Keratinocyte (primary cell): Measurements from ENCODE around the gene CDKN3. TPM values are rescaled to one million over a fixed set of nuclear protein-coding genes. Genes with fewer than 3 reads are reported as not detected.

Experiments
- DNase-seq: peaks from one replicate; pipeline ENCODE4 v3.0.0-alpha.2; 2011; ENCODE audit warnings: low read depth, missing footprints, low spot score
- FAIRE-seq: peaks from 2 replicates; lab custom pipeline; 2011; peaks lifted over from hg19 to GRCh38; lab: Jason Lieb, UNC
- H2AFZ ChIP-seq: 2 replicates; pipeline ENCODE4 v1.6.0; 2012; ENCODE audit warnings: low read length, control low read depth, inconsistent platforms; ENCODE audit not compliant: control insufficient read depth
- H3K27ac ChIP-seq: 2 replicates; pipeline ENCODE4 v1.5.1; 2011; ENCODE audit warnings: low read length; ENCODE audit not compliant: control insufficient read depth, insufficient read depth
- H3K27me3 ChIP-seq: 3 replicates; pipeline ENCODE4 v1.6.0; 2011; ENCODE audit warnings: low read length; ENCODE audit not compliant: control insufficient read depth, insufficient read depth; ENCODE audit errors: extremely low read depth
- H3K36me3 ChIP-seq, 2 experiments: 2 replicates in 1 of 2; 3 replicates in 1 of 2; pipeline ENCODE4 v1.5.1; 2011; ENCODE audit warnings: low read length in 2 of 2, mild to moderate bottlenecking in 1 of 2; ENCODE audit not compliant: control insufficient read depth in 2 of 2, insufficient read depth in 2 of 2; ENCODE audit errors: extremely low read depth in 1 of 2
- H3K4me1 ChIP-seq: 3 replicates; pipeline ENCODE4 v1.5.1; 2011; ENCODE audit warnings: low read length; ENCODE audit not compliant: control insufficient read depth, insufficient read depth; ENCODE audit errors: extremely low read depth
- H3K4me2 ChIP-seq: 3 replicates; pipeline ENCODE4 v1.6.0; 2011; ENCODE audit warnings: low read depth, low read length; ENCODE audit not compliant: control insufficient read depth, insufficient read depth; ENCODE audit errors: extremely low read depth
- H3K4me3 ChIP-seq, 3 experiments: fragments of 200-600 bp in 1 of 3; sonication (generic) in 1 of 3; 2 replicates in 2 of 3; 3 replicates in 1 of 3; pipeline ENCODE4 v1.5.1; 2011 to 2016; ENCODE audit warnings: low read length in 3 of 3, mild to moderate bottlenecking in 3 of 3, control low read depth in 2 of 3, inconsistent platforms in 1 of 3, low read depth in 1 of 3, mixed read lengths in 1 of 3, mixed run types in 1 of 3, moderate library complexity in 1 of 3; ENCODE audit not compliant: control insufficient read depth in 2 of 3, insufficient read depth in 2 of 3; ENCODE audit errors: extremely low read depth in 1 of 3
- H3K79me2 ChIP-seq: 2 replicates; pipeline ENCODE4 v1.6.0; 2012; ENCODE audit warnings: low read length; ENCODE audit not compliant: control insufficient read depth, insufficient read depth
- H3K9ac ChIP-seq: 3 replicates; pipeline ENCODE4 v1.6.0; 2011; ENCODE audit warnings: low read length; ENCODE audit not compliant: control insufficient read depth, insufficient read depth; ENCODE audit errors: extremely low read depth
- H3K9me1 ChIP-seq: 3 replicates; pipeline ENCODE4 v1.6.0; 2011; ENCODE audit warnings: low read length; ENCODE audit not compliant: control insufficient read depth, insufficient read depth; ENCODE audit errors: extremely low read depth
- H3K9me3 ChIP-seq: 2 replicates; pipeline ENCODE4 v1.5.1; 2012; ENCODE audit warnings: low read depth, low read length; ENCODE audit not compliant: control insufficient read depth
- H4K20me1 ChIP-seq: 3 replicates; pipeline ENCODE4 v1.6.0; 2011; ENCODE audit warnings: low read length; ENCODE audit not compliant: control insufficient read depth, insufficient read depth; ENCODE audit errors: extremely low read depth
- EZH2 ChIP-seq: IDR thresholded peaks from one replicate; pipeline ENCODE4 v1.6.1; 2012; ENCODE audit warnings: inconsistent platforms, mild to moderate bottlenecking, low read length, moderate library complexity
- dilution Hi-C: fragments of 300-500 bp; cut with MboI; formaldehyde crosslinking; loops from one replicate; pipeline ENCODE4 v1.7.0; 2020; ENCODE audit warnings: low sequenced_read_pairs; ENCODE audit not compliant: extremely low pct_ligation_motif_present
- polyA plus RNA-seq, 5 experiments: library from polyadenylated mRNA; depleted of rRNA in 3 of 5; stranded (reverse) in 3 of 5; stranded (forward) in 1 of 5; unstranded in 1 of 5; fragments of >200 nt; gene quantifications; 1 replicate in 1 of 5; 2 replicates in 3 of 5; 3 replicates in 1 of 5; pipeline versions ENCODE4 v1.2.1 to v1.2.3, GENCODE V29; 2011 to 2012; ENCODE audit warnings: missing spikeins in 2 of 5, low read depth in 1 of 5, low replicate concordance in 1 of 5
- TF ChIP-seq, protein P1 (sequence below), 3 experiments: IDR thresholded peaks in 1 of 3; conservative IDR thresholded peaks in 1 of 3; optimal IDR thresholded peaks in 1 of 3; 2 replicates in 2 of 3; 3 replicates in 1 of 3; pipeline versions ENCODE3 to v1.5.1; 2011; ENCODE audit warnings: low read length in 3 of 3, mild to moderate bottlenecking in 3 of 3, moderate library complexity in 2 of 3, control low read depth in 1 of 3, inconsistent platforms in 1 of 3; ENCODE audit not compliant: insufficient read depth in 2 of 3; ENCODE audit errors: extremely low read depth in 1 of 3

The CDKN3 gene
- polyA plus RNA-seq, 1 donor (not counting 4 experiments of a cell fraction or from before 2014, with no cell fraction given) = 51.6 TPM

- Histone ChIP-seq H3K4me3 (no peak overlapping the region), H3K9ac (no peak overlapping the region), H2AFZ (no peak overlapping the region), H4K20me1 (no peaks in the 10 kb centered on the region), H3K4me1 (peaks cover 30% of the 10 kb centered on the region), H3K36me3 (peaks cover 0 to 3% of the 10 kb centered on the region in 2 experiments), H3K79me2 (peaks cover 20% of the 10 kb centered on the region), H3K9me3 (no peaks in the 10 kb centered on the region), H3K27me3 (no peaks in the 10 kb centered on the region), H3K9me1 (no peaks in the 10 kb centered on the region), H3K27ac (no peak overlapping the region), H3K4me2 (no peak overlapping the region)
- DNase-seq = no peak
- TF ChIP-seq, protein P1, sequence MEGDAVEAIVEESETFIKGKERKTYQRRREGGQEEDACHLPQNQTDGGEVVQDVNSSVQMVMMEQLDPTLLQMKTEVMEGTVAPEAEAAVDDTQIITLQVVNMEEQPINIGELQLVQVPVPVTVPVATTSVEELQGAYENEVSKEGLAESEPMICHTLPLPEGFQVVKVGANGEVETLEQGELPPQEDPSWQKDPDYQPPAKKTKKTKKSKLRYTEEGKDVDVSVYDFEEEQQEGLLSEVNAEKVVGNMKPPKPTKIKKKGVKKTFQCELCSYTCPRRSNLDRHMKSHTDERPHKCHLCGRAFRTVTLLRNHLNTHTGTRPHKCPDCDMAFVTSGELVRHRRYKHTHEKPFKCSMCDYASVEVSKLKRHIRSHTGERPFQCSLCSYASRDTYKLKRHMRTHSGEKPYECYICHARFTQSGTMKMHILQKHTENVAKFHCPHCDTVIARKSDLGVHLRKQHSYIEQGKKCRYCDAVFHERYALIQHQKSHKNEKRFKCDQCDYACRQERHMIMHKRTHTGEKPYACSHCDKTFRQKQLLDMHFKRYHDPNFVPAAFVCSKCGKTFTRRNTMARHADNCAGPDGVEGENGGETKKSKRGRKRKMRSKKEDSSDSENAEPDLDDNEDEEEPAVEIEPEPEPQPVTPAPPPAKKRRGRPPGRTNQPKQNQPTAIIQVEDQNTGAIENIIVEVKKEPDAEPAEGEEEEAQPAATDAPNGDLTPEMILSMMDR (optimal IDR thresholded peaks at IDR 0.05 in 1 of 3, IDR thresholded peaks at IDR 0.05 in 1 of 3, conservative IDR thresholded peaks at IDR 0.05 in 1 of 3; ENCODE audit: extremely low read depth in 1 of 3, insufficient read depth in 2 of 3, low read length in 3 of 3) = no peak
- no peak for TF ChIP-seq EZH2
- FAIRE-seq = no peak
- dilution Hi-C loops = no loop called here
Observed at GRCh38 chr14:54443981-54444380, 47.2 kb downstream of the CDKN3 start.

DNA sequence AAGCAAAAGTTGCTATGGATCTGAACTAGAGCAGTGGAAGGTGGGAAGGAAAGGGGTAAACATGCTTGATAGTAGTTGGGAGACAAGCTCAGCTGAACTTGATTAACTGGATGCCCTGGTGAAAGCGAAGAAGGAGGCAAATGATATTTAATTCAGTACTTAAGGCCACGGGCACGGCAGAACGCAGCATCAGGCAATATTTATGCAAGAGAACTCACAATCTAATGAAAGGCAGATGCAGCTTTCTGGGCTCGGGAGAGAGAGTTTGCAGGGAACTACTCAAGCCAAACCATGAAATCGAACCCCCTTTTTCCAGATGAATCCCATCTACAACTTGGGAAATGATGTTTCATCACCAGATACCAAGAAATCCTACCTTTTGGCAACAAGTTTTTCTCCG lies 47.9 kb downstream of the CDKN3 start:
- Histone ChIP-seq H4K20me1 (no peaks in the 10 kb centered on the region), H3K4me3 (no peak overlapping the region), H3K9me1 (no peaks in the 10 kb centered on the region), H3K36me3 (no peaks in the 10 kb centered on the region), H3K4me2 (no peak overlapping the region), H2AFZ (no peak overlapping the region), H3K27ac (no peak overlapping the region), H3K79me2 (peaks cover 13% of the 10 kb centered on the region), H3K27me3 (no peaks in the 10 kb centered on the region), H3K9ac (no peak overlapping the region), H3K4me1 (peaks cover 28% of the 10 kb centered on the region), H3K9me3 (no peaks in the 10 kb centered on the region)
- DNase-seq = no peak
- no peak for TF ChIP-seq EZH2
- TF ChIP-seq, protein P1 (optimal IDR thresholded peaks at IDR 0.05 in 1 of 3, IDR thresholded peaks at IDR 0.05 in 1 of 3, conservative IDR thresholded peaks at IDR 0.05 in 1 of 3; ENCODE audit: extremely low read depth in 1 of 3, insufficient read depth in 2 of 3, low read length in 3 of 3) = no peak
- FAIRE-seq = no peak
- dilution Hi-C loops = no loop called here
